GM12878 (cell line): ENCODE data around the gene PSMG3. TPM values are rescaled to one million over a fixed set of nuclear protein-coding genes. Genes with fewer than 3 reads are reported as not detected.

Experiments used
- ATAC-seq: fragments of 200-7000 bp; cut with Tn5 transposase; 3 replicates; pipeline ENCODE4 v1.9.1; 2020; ENCODE audit warnings: mild to moderate bottlenecking, moderate library complexity
- BruUV-seq: library from RNA; stranded (reverse); fragments of 400-500 nt; replicated peaks from 2 replicates; lab custom pipeline; 2021; lab: Mats Ljungman, UMichigan
- CTCF ChIA-PET: fragments of 300-600 bp; sonication (Branson Sonifier 250); formaldehyde crosslinking; extraction: SDS; loops from one replicate; lab custom pipeline; 2021; ENCODE audit warnings: inconsistent platforms; lab: Yijun Ruan, JAX
- POLR2A ChIA-PET: fragments of 350-600 bp; formaldehyde crosslinking; extraction: SDS; loops from one replicate; lab custom pipeline; 2021; ENCODE audit warnings: inconsistent platforms; lab: Charles Lee
- RAD21 ChIA-PET: fragments of 300-600 bp; sonication (Branson Sonifier 250); formaldehyde crosslinking; loops from one replicate; lab custom pipeline; 2023; ENCODE audit warnings: antibody characterized with exemption; ENCODE audit not compliant: unreplicated experiment; lab: Charles Lee
- SMC1A ChIA-PET: fragments of 300-600 bp; sonication (Branson Sonifier 250); formaldehyde crosslinking; loops from one replicate; lab custom pipeline; 2023; ENCODE audit not compliant: unreplicated experiment, uncharacterized antibody; lab: Charles Lee
- DNase-seq: peaks from one replicate; pipeline ENCODE4 v3.0.0-alpha.2; 2011; ENCODE audit warnings: low read depth, low spot score
- FAIRE-seq: peaks from 3 replicates; lab custom pipeline; 2011; peaks lifted over from hg19 to GRCh38; lab: Jason Lieb, UNC
- H2AFZ ChIP-seq: 2 replicates; pipeline ENCODE4 v1.6.0; 2011; ENCODE audit warnings: low read depth, low read length, control low read depth; ENCODE audit not compliant: control insufficient read depth
- H3K27ac ChIP-seq: 2 replicates; pipeline ENCODE4 v1.5.1; 2011; ENCODE audit warnings: control low read depth; ENCODE audit not compliant: control insufficient read depth, insufficient read depth
- H3K27me3 ChIP-seq, 2 experiments: replicated peaks in 1 of 2; 2 replicates each; pipeline versions ENCODE4 v1.6.0 to v1.6.1; 2011; ENCODE audit warnings: low read length in 1 of 2; ENCODE audit not compliant: control insufficient read depth in 2 of 2, insufficient read depth in 2 of 2
- H3K36me3 ChIP-seq, 2 experiments: 2 replicates each; pipeline ENCODE4 v1.5.1; 2011; ENCODE audit warnings: low read length in 1 of 2; ENCODE audit not compliant: control insufficient read depth in 2 of 2, insufficient read depth in 2 of 2
- H3K4me1 ChIP-seq: 2 replicates; pipeline ENCODE4 v1.6.1; 2011; ENCODE audit warnings: mild to moderate bottlenecking, low read length, moderate library complexity, mixed read lengths; ENCODE audit not compliant: control insufficient read depth, insufficient read depth
- H3K4me2 ChIP-seq: 2 replicates; pipeline ENCODE4 v1.6.0; 2011; ENCODE audit warnings: control low read depth; ENCODE audit not compliant: control insufficient read depth, insufficient read depth
- H3K4me3 ChIP-seq: fragments of 200-600 bp; sonication (generic); 2 replicates; pipeline ENCODE4 v1.5.1; 2016
- H3K79me2 ChIP-seq: 2 replicates; pipeline ENCODE4 v1.6.0; 2011; ENCODE audit warnings: low read length; ENCODE audit not compliant: control insufficient read depth, insufficient read depth
- H3K9ac ChIP-seq: 2 replicates; pipeline ENCODE4 v1.8.0; 2011; ENCODE audit warnings: low read length, control low read depth, mixed read lengths; ENCODE audit not compliant: control insufficient read depth, insufficient read depth
- H3K9me3 ChIP-seq: replicated peaks from 3 replicates; pipeline ENCODE4 v1.5.1; 2011; ENCODE audit warnings: mild to moderate bottlenecking, low read length; ENCODE audit not compliant: control insufficient read depth, insufficient read depth
- H4K20me1 ChIP-seq: 2 replicates; pipeline ENCODE4 v1.6.0; 2011; ENCODE audit not compliant: control insufficient read depth, insufficient read depth
- ESRRA ChIP-seq: IDR thresholded peaks from 2 replicates; pipeline ENCODE4 v1.6.1; 2012; ENCODE audit warnings: mild to moderate bottlenecking, low read length, improper control_type of control experiment
- KLF5 ChIP-seq: fragments of 450-650 bp; IDR thresholded peaks from 2 replicates; pipeline ENCODE4 v1.6.1; 2014; ENCODE audit warnings: mild to moderate bottlenecking; ENCODE audit not compliant: partially characterized antibody
- MEF2B ChIP-seq: fragments of 450-650 bp; IDR thresholded peaks from 2 replicates; pipeline ENCODE4 v1.6.1; 2018; ENCODE audit warnings: mild to moderate bottlenecking, moderate library complexity; ENCODE audit not compliant: partially characterized antibody, poor library complexity, severe bottlenecking
- MYC ChIP-seq: IDR thresholded peaks from 2 replicates; pipeline ENCODE4 v1.6.1; 2011; ENCODE audit warnings: mild to moderate bottlenecking, low read length, moderate library complexity, inconsistent platforms; ENCODE audit not compliant: insufficient read depth, insufficient replicate concordance, insufficient read length, severe bottlenecking
- NBN ChIP-seq: fragments of 450-650 bp; IDR thresholded peaks from 2 replicates; pipeline ENCODE4 v1.6.1; 2016
- NFYB ChIP-seq: IDR thresholded peaks from 2 replicates; pipeline ENCODE4 v1.6.1; 2011; ENCODE audit warnings: low read depth, mild to moderate bottlenecking, low read length, improper control_type of control experiment, moderate library complexity; ENCODE audit not compliant: insufficient read depth
- SRF ChIP-seq, 2 experiments: IDR thresholded peaks; 2 replicates each; pipeline ENCODE4 v1.6.1; 2011; ENCODE audit warnings: low read depth in 2 of 2, low read length in 2 of 2, mild to moderate bottlenecking in 1 of 2, moderate library complexity in 1 of 2
- ZBTB11 ChIP-seq: fragments of 450-650 bp; formaldehyde crosslinking; IDR thresholded peaks from 2 replicates; pipeline ENCODE4 v1.5.0; 2022; ENCODE audit warnings: mild to moderate bottlenecking, missing genetic modification characterization
- WGBS: methylation state at CpG from one replicate; pipeline ENCODE4 v1.1.6; 2016; ENCODE audit warnings: low lambda C conversion rate; ENCODE audit not compliant: insufficient replicate concordance, insufficient coverage; ENCODE audit errors: missing lambda C conversion rate; 5-methylcytosine and 5-hydroxymethylcytosine counted together
- in situ Hi-C: fragments of 300-500 bp; cut with MboI; formaldehyde crosslinking; loops from 9 replicates; pipeline ENCODE4 v1.14.3; 2018; ENCODE audit warnings: mixed read lengths
- intact Hi-C: fragments of 100-400 bp; cut with micrococcal nuclease; formaldehyde crosslinking; loops from one replicate; pipeline ENCODE4 v1.14.2; 2022; ENCODE audit not compliant: unreplicated experiment
- polyA plus RNA-seq, 11 experiments: library from polyadenylated mRNA; depleted of rRNA in 4 of 11; unstranded in 6 of 11; stranded (reverse) in 5 of 11; fragments of >200 nt; fragmentation: Nextera tagmentation in 4 of 11; fragmentation: Illumina TruSeq in 1 of 11; extraction: Ambion mirVana in 4 of 11; extraction: Trizol in 1 of 11; gene quantifications; 1 replicate in 1 of 11; 2 replicates in 10 of 11; pipeline versions ENCODE4 v1.2.1 to v1.2.3, GENCODE V29; 2011 to 2016; ENCODE audit warnings: inconsistent platforms in 2 of 11, missing spikeins in 2 of 11, low read depth in 1 of 11
- total RNA-seq, 4 experiments: library from RNA; depleted of rRNA in 3 of 4; stranded (reverse); fragments of >200 nt in 3 of 4; fragmentation: Illumina TruSeq in 1 of 4; extraction: Trizol in 1 of 4; gene quantifications; 2 replicates each; pipeline versions ENCODE4 v1.2.1 to v1.2.3, GENCODE V29; 2013 to 2021
- TF ChIP-seq, protein P1 (sequence below): fragments of 450-650 bp; IDR thresholded peaks from 2 replicates; pipeline ENCODE4 v1.6.1; 2016; ENCODE audit warnings: mild to moderate bottlenecking
- TF ChIP-seq, protein P2 (sequence below): fragments of 450-650 bp; conservative IDR thresholded peaks from 2 replicates; pipeline ENCODE4 v1.6.1; 2017; ENCODE audit warnings: mild to moderate bottlenecking, moderate library complexity

PSMG3 gene
- total and polyA plus RNA-seq, 10 of the 15 experiments (the other 5 are each of a cell fraction or from before 2014, with no cell fraction given): 23.9 to 115 (median 60.6) TPM

DNA sequence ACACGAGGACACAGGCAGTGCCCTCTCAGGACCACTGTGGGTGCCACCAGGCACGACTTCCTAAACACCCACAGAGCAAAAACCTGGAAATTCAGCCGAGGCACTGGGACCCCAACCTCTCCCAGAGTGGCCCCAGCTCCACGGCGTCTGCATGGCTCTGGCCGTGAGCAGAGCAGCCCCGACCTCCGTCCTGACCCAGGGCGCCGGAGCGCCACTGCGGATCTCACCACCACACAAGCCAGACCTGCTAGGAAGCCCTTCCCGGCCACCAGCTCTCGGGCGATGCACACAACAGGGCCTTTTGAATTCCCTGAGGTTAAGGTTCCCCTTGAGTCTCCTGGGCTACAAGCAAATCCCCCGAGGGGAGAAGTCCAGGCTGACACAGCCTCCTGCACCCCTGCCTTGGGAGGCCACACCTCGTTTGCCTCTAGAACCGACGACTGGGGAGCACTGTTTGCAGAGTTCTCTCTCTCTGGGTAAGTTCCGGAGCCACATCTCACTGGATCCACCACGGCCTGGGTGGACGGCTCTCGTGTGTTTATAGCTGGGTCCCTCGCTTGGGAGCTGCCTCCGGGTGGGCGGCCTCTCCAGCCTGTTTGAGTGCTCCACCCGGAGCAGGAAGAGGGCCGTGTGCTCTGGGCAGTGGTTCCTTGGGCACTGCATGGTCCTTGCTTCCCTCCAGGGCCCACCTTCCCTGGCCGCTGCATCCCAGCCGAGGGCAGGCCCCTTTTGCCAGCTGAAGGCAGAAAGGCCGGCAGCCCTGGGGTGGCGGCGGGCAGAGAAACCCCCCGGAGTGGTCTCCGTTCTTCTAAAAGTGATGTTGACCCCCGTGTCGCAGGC lies 15.5 kb upstream of the PSMG3 start:
- H3K79me2 ChIP-seq: no peaks in the 10 kb centered on the region
- no peak for ATAC-seq
- RAD21 ChIA-PET: no interaction called here
- H2AFZ ChIP-seq: no peak overlapping the region
- H3K4me2 ChIP-seq: no peak overlapping the region
- POLR2A ChIA-PET: interaction anchor here (0.5 kb wide), 1 partner anchor 14 kb away, joined by 3 read pairs; no protein-coding TSS in a partner anchor
- no peak for TF ChIP-seq MYC
- no peak for TF ChIP-seq NFYB
- TF ChIP-seq KLF5: no peak
- no peak for TF ChIP-seq NBN
- no peak for TF ChIP-seq MEF2B
- TF ChIP-seq ZBTB11 (CRISPR knock-in tag): no peak
- TF ChIP-seq, protein P1, sequence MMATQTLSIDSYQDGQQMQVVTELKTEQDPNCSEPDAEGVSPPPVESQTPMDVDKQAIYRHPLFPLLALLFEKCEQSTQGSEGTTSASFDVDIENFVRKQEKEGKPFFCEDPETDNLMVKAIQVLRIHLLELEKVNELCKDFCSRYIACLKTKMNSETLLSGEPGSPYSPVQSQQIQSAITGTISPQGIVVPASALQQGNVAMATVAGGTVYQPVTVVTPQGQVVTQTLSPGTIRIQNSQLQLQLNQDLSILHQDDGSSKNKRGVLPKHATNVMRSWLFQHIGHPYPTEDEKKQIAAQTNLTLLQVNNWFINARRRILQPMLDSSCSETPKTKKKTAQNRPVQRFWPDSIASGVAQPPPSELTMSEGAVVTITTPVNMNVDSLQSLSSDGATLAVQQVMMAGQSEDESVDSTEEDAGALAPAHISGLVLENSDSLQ: no peak
- TF ChIP-seq SRF (IDR thresholded peaks at IDR 0.05; ENCODE audit: low read depth in 2 of 2, low read length in 2 of 2): no peak
- no peak for TF ChIP-seq ESRRA
- TF ChIP-seq, protein P2, sequence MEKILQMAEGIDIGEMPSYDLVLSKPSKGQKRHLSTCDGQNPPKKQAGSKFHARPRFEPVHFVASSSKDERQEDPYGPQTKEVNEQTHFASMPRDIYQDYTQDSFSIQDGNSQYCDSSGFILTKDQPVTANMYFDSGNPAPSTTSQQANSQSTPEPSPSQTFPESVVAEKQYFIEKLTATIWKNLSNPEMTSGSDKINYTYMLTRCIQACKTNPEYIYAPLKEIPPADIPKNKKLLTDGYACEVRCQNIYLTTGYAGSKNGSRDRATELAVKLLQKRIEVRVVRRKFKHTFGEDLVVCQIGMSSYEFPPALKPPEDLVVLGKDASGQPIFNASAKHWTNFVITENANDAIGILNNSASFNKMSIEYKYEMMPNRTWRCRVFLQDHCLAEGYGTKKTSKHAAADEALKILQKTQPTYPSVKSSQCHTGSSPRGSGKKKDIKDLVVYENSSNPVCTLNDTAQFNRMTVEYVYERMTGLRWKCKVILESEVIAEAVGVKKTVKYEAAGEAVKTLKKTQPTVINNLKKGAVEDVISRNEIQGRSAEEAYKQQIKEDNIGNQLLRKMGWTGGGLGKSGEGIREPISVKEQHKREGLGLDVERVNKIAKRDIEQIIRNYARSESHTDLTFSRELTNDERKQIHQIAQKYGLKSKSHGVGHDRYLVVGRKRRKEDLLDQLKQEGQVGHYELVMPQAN: no peak
- TF ChIP-seq, all 136 proteins: peak for 0
- Histone ChIP-seq H3K27ac (no peak overlapping the region), H3K4me1 (no peaks in the 10 kb centered on the region), H3K36me3 (no peaks in the 10 kb centered on the region), H4K20me1 (no peaks in the 10 kb centered on the region), H3K27me3 (no peaks in the 10 kb centered on the region), H3K9ac (no peak overlapping the region), H3K4me3 (no peak overlapping the region), H3K9me3 (peaks cover 2% of the 10 kb centered on the region; the same call in 1 of the 3 replicates)
- ChIA-PET CTCF (interaction anchor here (1.1 kb wide), 1 partner anchor 763 kb away, joined by 3 read pairs; no protein-coding TSS in a partner anchor), SMC1A (interaction anchor here (0.6 kb wide), 1 partner anchor 126 kb away, joined by 3 read pairs; no protein-coding TSS in a partner anchor)
- WGBS: 58% methylated on average over 37 of the region's 37 CpGs
- DNase-seq (no peak), FAIRE-seq (no peak)
- in situ Hi-C loops: no loop called here
- BruUV-seq: no TSS peak
- intact Hi-C loops: no loop called here
